Measurements from ENCODE around the gene USP32. TPM values are rescaled to one million over a fixed set of nuclear protein-coding genes. Genes with fewer than 3 reads are reported as not detected.

USP32 gene
- total and polyA plus RNA-seq, 2 of the 8 experiments (the other 6 are each of a cell fraction or from before 2014, with no cell fraction given): 29.6 to 112 TPM

- H4K91ac ChIP-seq (replicated peaks; ENCODE audit: insufficient read length, low read length): no peak overlapping the region
- no peak overlapping the region for H3K18ac ChIP-seq (ENCODE audit: extremely low read depth, low read length)
- no peak overlapping the region for H4K5ac ChIP-seq (ENCODE audit: insufficient read length, low read depth, low read length)
- peaks cover 0 to 42% of the 10 kb centered on the region in 2 experiments; a peak in 2 of 4 replicates for H3K79me2 ChIP-seq (ENCODE audit: control insufficient read depth in 1 of 2, insufficient read depth in 2 of 2, low read length in 2 of 2)
- H3K4me1 ChIP-seq (replicated peaks in 1 of 4; ENCODE audit: control insufficient read depth in 3 of 4, insufficient read depth in 4 of 4, low read length in 3 of 4): no peaks in the 10 kb centered on the region
- no peaks in the 10 kb centered on the region for H4K20me1 ChIP-seq (replicated peaks in 1 of 2; ENCODE audit: control insufficient read depth in 1 of 2, insufficient read depth in 2 of 2, low read length in 2 of 2)
- POLR2A ChIA-PET (ENCODE audit: partially characterized antibody): no interaction called here
- H3K23me2 ChIP-seq (ENCODE audit: low read depth, low read length): no peaks in the 10 kb centered on the region; the same call in 1 of the 2 replicates
- no peak overlapping the region for H2AK5ac ChIP-seq (ENCODE audit: low read depth, low read length)
- no peak overlapping the region for H3K23ac ChIP-seq (ENCODE audit: insufficient read length)
- WGBS, 2 experiments (ENCODE audit: extremely low coverage in 1 of 2, insufficient coverage in 1 of 2, insufficient read length in 1 of 2, insufficient replicate concordance in 2 of 2, low coverage in 1 of 2, low lambda C conversion rate in 2 of 2, missing lambda C conversion rate in 1 of 2): 93 to 100% methylated on average over 1 to 2 of the region's 2 CpGs
- CTCF ChIA-PET (ENCODE audit: partially characterized antibody): no interaction called here
- no peak overlapping the region for H2BK20ac ChIP-seq (ENCODE audit: low read length)
- H4K8ac ChIP-seq (ENCODE audit: extremely low read depth, insufficient read depth, low read length): no peak overlapping the region
- FAIRE-seq (no peak), DNase-seq (ENCODE audit: low read depth in 1 of 2, low spot score in 2 of 2) (no peak)
- H3K56ac ChIP-seq (replicated peaks; ENCODE audit: insufficient read length, low read depth, low read length): no peak overlapping the region
- H3K4ac ChIP-seq (replicated peaks; ENCODE audit: insufficient read length, low read depth, low read length): no peak overlapping the region
- no peaks in the 10 kb centered on the region for H3K27me3 ChIP-seq (replicated peaks in 1 of 4; ENCODE audit: control insufficient read depth in 3 of 4, extremely low read depth in 1 of 4, insufficient read depth in 3 of 4, low read length in 3 of 4)
- peaks cover 0 to 9% (median 2%) of the 10 kb centered on the region in 4 experiments; a peak in 2 of 8 replicates for H3K36me3 ChIP-seq (ENCODE audit: control insufficient read depth in 2 of 4, insufficient read depth in 4 of 4, low read length in 3 of 4)
- H3K14ac ChIP-seq (ENCODE audit: insufficient read length): no peak overlapping the region
- no peak overlapping the region for H2BK15ac ChIP-seq (ENCODE audit: low read length)
- no peaks in the 10 kb centered on the region for H3K79me1 ChIP-seq (ENCODE audit: low read depth, low read length)
- no peak overlapping the region for H2AFZ ChIP-seq (ENCODE audit: low read length)
- H2BK12ac ChIP-seq (ENCODE audit: low read depth, low read length): no peak overlapping the region
- no peak overlapping the region for H3K27ac ChIP-seq (ENCODE audit: low read depth, low read length)
- H3K4me3 ChIP-seq (ENCODE audit: extremely low read depth in 1 of 4, insufficient read depth in 2 of 4, low read depth in 3 of 4, low read length in 4 of 4): no peak overlapping the region
- H3K4me2 ChIP-seq (ENCODE audit: insufficient read depth in 1 of 2, low read depth in 2 of 2, low read length in 2 of 2): no peak overlapping the region
- H2BK5ac ChIP-seq (ENCODE audit: low read depth, low read length): no peak overlapping the region
- H3K9me3 ChIP-seq (ENCODE audit: insufficient read depth in 2 of 2, low read depth in 1 of 2, low read length in 1 of 2): no peaks in the 10 kb centered on the region
- no peak overlapping the region for H3K9ac ChIP-seq (replicated peaks in 1 of 4; ENCODE audit: extremely low read depth in 1 of 4, low read depth in 3 of 4, low read length in 3 of 4)
- TF ChIP-seq GABPA (IDR thresholded peaks at IDR 0.05; ENCODE audit: borderline replicate concordance, insufficient read depth, low read length) (no peak), BACH1 (IDR thresholded peaks at IDR 0.05; ENCODE audit: low read length) (no peak)
- H2BK120ac ChIP-seq (replicated peaks; ENCODE audit: low read depth, low read length): no peak overlapping the region
Observed at GRCh38 chr17:60296177-60296576, 95.8 kb downstream of the USP32 start.
